ENCODE results near the gene AP4B1. TPM values are rescaled to one million over a fixed set of nuclear protein-coding genes. Genes with fewer than 3 reads are reported as not detected.

Gene AP4B1
- total and polyA plus RNA-seq, 2 donors (not counting 1 experiment from before 2014, with no cell fraction given), result 52.2 to 55.2 TPM

DNA sequence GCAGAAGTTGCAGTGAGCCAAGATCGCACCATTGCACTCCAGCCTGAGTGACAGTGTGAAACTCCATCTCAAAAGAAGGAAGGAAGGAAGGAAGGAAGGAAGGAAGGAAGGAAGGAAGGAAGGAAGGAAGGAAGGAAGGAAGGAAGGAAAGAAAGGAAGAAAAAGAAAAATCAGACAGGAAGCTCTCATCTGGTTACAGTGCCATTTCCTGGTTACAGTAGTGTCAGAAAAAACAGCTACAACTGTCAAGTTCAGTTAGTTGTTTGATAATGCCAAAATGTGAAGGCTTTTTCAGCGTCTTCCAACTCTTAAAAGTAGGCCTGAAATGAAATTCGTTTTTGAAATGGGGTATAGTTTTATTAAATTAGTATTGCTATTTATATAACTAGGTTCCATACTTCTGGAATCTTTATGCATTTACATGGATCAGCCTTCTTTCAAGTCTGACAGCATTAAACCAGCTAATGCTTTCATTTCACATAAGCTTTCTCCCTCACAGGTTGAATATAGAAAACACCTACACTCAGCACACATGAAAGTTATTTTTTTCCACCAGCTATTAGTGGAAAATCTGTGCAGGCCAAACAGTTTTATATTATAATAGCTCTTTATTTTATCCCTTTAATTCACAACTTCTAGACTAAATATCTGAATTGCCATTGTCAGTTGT lies 54.3 kb downstream of the AP4B1 start:
- DNase-seq, result no peak
- H3K4me3 ChIP-seq (ENCODE audit: control extremely low read depth in 1 of 5, extremely low read depth in 1 of 5, insufficient read depth in 1 of 5, low read depth in 2 of 5, low read length in 4 of 5), result no peak overlapping the region
- no peak overlapping the region for H3K27ac ChIP-seq (ENCODE audit: low read length in 2 of 2)
- H2AFZ ChIP-seq (ENCODE audit: insufficient read depth, low read depth, low read length, poor library complexity, severe bottlenecking), result no peak overlapping the region
- H3K27me3 ChIP-seq (replicated peaks in 1 of 4; ENCODE audit: control extremely low read depth in 1 of 4, control insufficient read depth in 3 of 4, insufficient read depth in 4 of 4, low read length in 3 of 4), result no peaks in the 10 kb centered on the region
- peaks cover 7% of the 10 kb centered on the region for H3K4me1 Mint-ChIP-seq
- TF ChIP-seq EZH2 (IDR thresholded peaks at IDR 0.05; ENCODE audit: borderline replicate concordance, insufficient read depth, low read depth, low read length, poor library complexity, severe bottlenecking), result no peak
- TF ChIP-seq, protein P1, sequence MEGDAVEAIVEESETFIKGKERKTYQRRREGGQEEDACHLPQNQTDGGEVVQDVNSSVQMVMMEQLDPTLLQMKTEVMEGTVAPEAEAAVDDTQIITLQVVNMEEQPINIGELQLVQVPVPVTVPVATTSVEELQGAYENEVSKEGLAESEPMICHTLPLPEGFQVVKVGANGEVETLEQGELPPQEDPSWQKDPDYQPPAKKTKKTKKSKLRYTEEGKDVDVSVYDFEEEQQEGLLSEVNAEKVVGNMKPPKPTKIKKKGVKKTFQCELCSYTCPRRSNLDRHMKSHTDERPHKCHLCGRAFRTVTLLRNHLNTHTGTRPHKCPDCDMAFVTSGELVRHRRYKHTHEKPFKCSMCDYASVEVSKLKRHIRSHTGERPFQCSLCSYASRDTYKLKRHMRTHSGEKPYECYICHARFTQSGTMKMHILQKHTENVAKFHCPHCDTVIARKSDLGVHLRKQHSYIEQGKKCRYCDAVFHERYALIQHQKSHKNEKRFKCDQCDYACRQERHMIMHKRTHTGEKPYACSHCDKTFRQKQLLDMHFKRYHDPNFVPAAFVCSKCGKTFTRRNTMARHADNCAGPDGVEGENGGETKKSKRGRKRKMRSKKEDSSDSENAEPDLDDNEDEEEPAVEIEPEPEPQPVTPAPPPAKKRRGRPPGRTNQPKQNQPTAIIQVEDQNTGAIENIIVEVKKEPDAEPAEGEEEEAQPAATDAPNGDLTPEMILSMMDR (IDR thresholded peaks at IDR 0.05), result no peak
- H3K4me2 ChIP-seq (replicated peaks; ENCODE audit: low read depth, low read length, poor library complexity, severe bottlenecking), result no peak overlapping the region
- no peak overlapping the region for H3K4me3 Mint-ChIP-seq
- peaks cover 1 to 4% (median 3%) of the 10 kb centered on the region in 3 donors for H3K9me3 ChIP-seq (ENCODE audit: control extremely low read depth in 1 of 3, control insufficient read depth in 2 of 3, insufficient read depth in 1 of 3, low read length in 2 of 3)
- no peaks in the 10 kb centered on the region for H3K4me1 ChIP-seq (ENCODE audit: control insufficient read depth in 2 of 2, insufficient read depth in 2 of 2, low read length in 2 of 2)
- no peaks in the 10 kb centered on the region for H3K27me3 Mint-ChIP-seq
- peak overlapping the region; percentile 46 for H3K27ac Mint-ChIP-seq
- ChIA-PET CTCF (interaction anchor here (0.7 to 1.7 kb wide), 4 partner anchors 15 to 79 kb away, joined by 3 to 7 read pairs (median 4); partner anchors contain the start of genes AP4B1 and HIPK1), POLR2A (no interaction called here)
- no peaks in the 10 kb centered on the region for H3K79me2 ChIP-seq (ENCODE audit: control insufficient read depth, insufficient read depth, low read length)
- no CpG with 5 or more reads among the region's 3 CpGs for WGBS (ENCODE audit: insufficient coverage)
- intact Hi-C loops (cut with micrococcal nuclease), result no loop called here
- H3K9ac ChIP-seq (ENCODE audit: low read length), result no peak overlapping the region
- H3K36me3 ChIP-seq (replicated peaks in 1 of 2; ENCODE audit: control extremely low read depth in 1 of 2, control insufficient read depth in 1 of 2, extremely low read depth in 1 of 2, insufficient read depth in 2 of 2, low read length in 1 of 2), result peaks cover 10 to 36% of the 10 kb centered on the region in 2 experiments
- H3K9me3 Mint-ChIP-seq (ENCODE audit: insufficient read depth), result no peaks in the 10 kb centered on the region
- no peaks in the 10 kb centered on the region for H4K20me1 ChIP-seq (ENCODE audit: control insufficient read depth, insufficient read depth, low read length, poor library complexity, severe bottlenecking)
- ATAC-seq (ENCODE audit: low read depth), result no peak

DNA sequence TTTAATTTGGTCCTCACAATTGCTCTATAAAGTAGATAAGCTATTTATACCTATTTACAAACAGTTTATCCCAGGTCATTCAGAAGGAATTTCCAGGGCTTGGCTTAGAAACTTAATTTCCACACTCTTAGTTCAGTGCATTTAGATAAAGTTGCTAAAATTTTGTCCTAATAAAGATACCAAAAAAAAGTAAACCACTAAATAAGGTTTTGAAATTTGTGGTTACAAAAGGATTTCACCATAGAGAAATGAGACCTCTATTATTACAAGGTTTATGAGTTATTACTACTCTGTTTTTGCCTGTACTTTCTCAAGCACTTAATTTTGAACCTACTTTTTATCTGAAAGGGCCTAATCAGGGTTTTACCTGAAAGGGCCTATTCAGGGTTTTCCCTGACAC lies 55.5 kb downstream of the AP4B1 start:
- no peak overlapping the region for H3K27ac Mint-ChIP-seq
- intact Hi-C loops (cut with micrococcal nuclease), result no loop called here
- CTCF ChIA-PET, result interaction anchor here (1.4 to 1.7 kb wide), 2 partner anchors 20 to 55 kb away, joined by 3 read pairs; partner anchors contain the start of gene AP4B1

More for the DNA sequence above, 55.5 kb downstream of the AP4B1 start:
- Mint-ChIP-seq H3K4me3 (no peak overlapping the region), H3K4me1 (peaks cover 5% of the 10 kb centered on the region), H3K9me3 (ENCODE audit: insufficient read depth) (no peaks in the 10 kb centered on the region), H3K27me3 (no peaks in the 10 kb centered on the region)
- Histone ChIP-seq H3K36me3 (replicated peaks in 1 of 2; ENCODE audit: control extremely low read depth in 1 of 2, control insufficient read depth in 1 of 2, extremely low read depth in 1 of 2, insufficient read depth in 2 of 2, low read length in 1 of 2) (peaks cover 6 to 27% of the 10 kb centered on the region in 2 experiments), H3K4me2 (replicated peaks; ENCODE audit: low read depth, low read length, poor library complexity, severe bottlenecking) (no peak overlapping the region), H3K9me3 (ENCODE audit: control extremely low read depth in 1 of 3, control insufficient read depth in 2 of 3, insufficient read depth in 1 of 3, low read length in 2 of 3) (peaks cover 1 to 4% (median 3%) of the 10 kb centered on the region in 3 donors), H3K4me3 (ENCODE audit: control extremely low read depth in 1 of 5, extremely low read depth in 1 of 5, insufficient read depth in 1 of 5, low read depth in 2 of 5, low read length in 4 of 5) (no peak overlapping the region), H4K20me1 (ENCODE audit: control insufficient read depth, insufficient read depth, low read length, poor library complexity, severe bottlenecking) (no peaks in the 10 kb centered on the region), H3K27ac (ENCODE audit: low read length in 2 of 2) (no peak overlapping the region), H2AFZ (ENCODE audit: insufficient read depth, low read depth, low read length, poor library complexity, severe bottlenecking) (no peak overlapping the region), H3K9ac (ENCODE audit: low read length) (no peak overlapping the region), H3K27me3 (replicated peaks in 1 of 4; ENCODE audit: control extremely low read depth in 1 of 4, control insufficient read depth in 3 of 4, insufficient read depth in 4 of 4, low read length in 3 of 4) (no peaks in the 10 kb centered on the region), H3K4me1 (ENCODE audit: control insufficient read depth in 2 of 2, insufficient read depth in 2 of 2, low read length in 2 of 2) (no peaks in the 10 kb centered on the region), H3K79me2 (ENCODE audit: control insufficient read depth, insufficient read depth, low read length) (no peaks in the 10 kb centered on the region)
- DNase-seq (no peak), ATAC-seq (ENCODE audit: low read depth) (no peak)
- POLR2A ChIA-PET, result no interaction called here
- no peak for TF ChIP-seq EZH2 (IDR thresholded peaks at IDR 0.05; ENCODE audit: borderline replicate concordance, insufficient read depth, low read depth, low read length, poor library complexity, severe bottlenecking)
- TF ChIP-seq, protein P1 (IDR thresholded peaks at IDR 0.05), result no peak
